ENCODE measurements around the gene PSMD1.

Gene PSMD1

GRCh38 chr2:231163414-231164095, 106.9 kb downstream of the PSMD1 start:
- no peak for TF ChIP-seq CTCF (IDR thresholded peaks at IDR 0.05; ENCODE audit: control insufficient read depth, extremely low read depth, insufficient read depth)
- H3K4me3 ChIP-seq (ENCODE audit: low read depth, low read length) = no peak overlapping the region
- DNase-seq (ENCODE audit: low read depth) = no peak

GRCh38 chr2:231167745-231168459, 111.2 kb downstream of the PSMD1 start:
- no peak for TF ChIP-seq CTCF (IDR thresholded peaks at IDR 0.05; ENCODE audit: control insufficient read depth, extremely low read depth, insufficient read depth)
- DNase-seq (ENCODE audit: low read depth) = no peak
- H3K4me3 ChIP-seq (ENCODE audit: low read depth, low read length) = no peak overlapping the region

- H3K4me3 ChIP-seq (ENCODE audit: low read depth, low read length) = no peak overlapping the region
- no peak for TF ChIP-seq CTCF (IDR thresholded peaks at IDR 0.05; ENCODE audit: control insufficient read depth, extremely low read depth, insufficient read depth)
- DNase-seq (ENCODE audit: low read depth) = no peak
These were observed 111.9 kb downstream of the PSMD1 start for GRCh38 chr2:231168460-231169139.

- no peak overlapping the region for H3K4me3 ChIP-seq (ENCODE audit: low read depth, low read length)
- no peak for TF ChIP-seq CTCF (IDR thresholded peaks at IDR 0.05; ENCODE audit: control insufficient read depth, extremely low read depth, insufficient read depth)
These were observed 112.8 kb downstream of the PSMD1 start for GRCh38 chr2:231169488-231169887.

GRCh38 chr2:231170055-231170454, 113.4 kb downstream of the PSMD1 start:
- DNase-seq (ENCODE audit: low read depth) = no peak
- H3K4me3 ChIP-seq (ENCODE audit: low read depth, low read length) = no peak overlapping the region
- TF ChIP-seq CTCF (IDR thresholded peaks at IDR 0.05; ENCODE audit: control insufficient read depth, extremely low read depth, insufficient read depth) = no peak

More at GRCh38 chr2:231169488-231169887, 112.8 kb downstream of the PSMD1 start:
- no peak for DNase-seq (ENCODE audit: low read depth)

- no peak for TF ChIP-seq CTCF (IDR thresholded peaks at IDR 0.05; ENCODE audit: control insufficient read depth, extremely low read depth, insufficient read depth)
- H3K4me3 ChIP-seq (ENCODE audit: low read depth, low read length) = no peak overlapping the region
- DNase-seq (ENCODE audit: low read depth) = no peak
These were observed 115.4 kb downstream of the PSMD1 start for GRCh38 chr2:231172025-231172424.

Data from LNCaP clone FGC (cell line).